B cell (primary cell): Measurements from ENCODE around the gene TRIM49C.
"Not testable (repeated sequence)": the region's sequence is repeated elsewhere in the genome, so short reads cannot be mapped to it uniquely, and the experiment has no call there.

Experiments used
- CTCF ChIP-seq: fragments of 200-600 bp; IDR thresholded peaks from one replicate; pipeline ENCODE4 v1.8.0; 2022; ENCODE audit warnings: antibody characterized with exemption, mild to moderate bottlenecking
- EZH2 ChIP-seq: IDR thresholded peaks from 2 replicates; pipeline ENCODE4 v1.6.1; 2012; ENCODE audit warnings: borderline replicate concordance, low read depth, mild to moderate bottlenecking, moderate library complexity, low read length; ENCODE audit not compliant: insufficient read depth, poor library complexity, severe bottlenecking

- not testable (repeated sequence) for TF ChIP-seq CTCF, EZH2
These were observed 22.6 kb downstream of the TRIM49C start for GRCh38 chr11:90053545-90053944.
